ENCODE measurements around the gene GYG2.
"Not testable (repeated sequence)": the region's sequence is repeated elsewhere in the genome, so short reads cannot be mapped to it uniquely, and the experiment has no call there.

Gene GYG2

GRCh38 chrX:2907295-2907694, 78.6 kb downstream of the GYG2 start:
- DNase-seq (ENCODE audit: low spot score), result no peak

- DNase-seq (ENCODE audit: low spot score), result no peak
Observed at GRCh38 chrX:2908125-2908685, 79.5 kb downstream of the GYG2 start.

- no peak for DNase-seq (ENCODE audit: low spot score)
Observed at GRCh38 chrX:2910109-2910508, 81.4 kb downstream of the GYG2 start.

- no peak for DNase-seq (ENCODE audit: low spot score)
Observed at GRCh38 chrX:2913118-2913517, 84.4 kb downstream of the GYG2 start.

GRCh38 chrX:2917767-2918166, 89.0 kb downstream of the GYG2 start:
- no peak for DNase-seq (ENCODE audit: low spot score)

- DNase-seq (ENCODE audit: low spot score), result no peak
Observed at GRCh38 chrX:2921193-2921592, 92.5 kb downstream of the GYG2 start.

GRCh38 chrX:2921750-2922149, 93.0 kb downstream of the GYG2 start:
- DNase-seq (ENCODE audit: low spot score), result no peak

- no peak for DNase-seq (ENCODE audit: low spot score)
Observed at GRCh38 chrX:2924151-2924550, 95.4 kb downstream of the GYG2 start.

GRCh38 chrX:2926255-2926654, 97.5 kb downstream of the GYG2 start:
- not testable (repeated sequence) for DNase-seq (ENCODE audit: low spot score)

GRCh38 chrX:2926664-2927275, 98.0 kb downstream of the GYG2 start:
- no peak for DNase-seq (ENCODE audit: low spot score)

GRCh38 chrX:2928191-2928582, 99.5 kb downstream of the GYG2 start:
- DNase-seq (ENCODE audit: low spot score), result no peak

- peak; percentile 83 for DNase-seq (ENCODE audit: low spot score)
Observed at GRCh38 chrX:2928583-2929434, 100.1 kb downstream of the GYG2 start, which contains the start of gene ARSD. TSS of gene ARSD (minus strand) at chrX:2929339. CDS start at chrX:2929275, 64 bp downstream.

GRCh38 chrX:2931155-2931554, 102.4 kb downstream of the GYG2 start:
- no peak for DNase-seq (ENCODE audit: low spot score)

GRCh38 chrX:2931612-2932011, 102.9 kb downstream of the GYG2 start:
- DNase-seq (ENCODE audit: low spot score), result no peak
